GM19240 (cell line): Measurements from ENCODE around the gene CD300C.
"Not testable (repeated sequence)": the region's sequence is repeated elsewhere in the genome, so short reads cannot be mapped to it uniquely, and the experiment has no call there.

Source experiments
- DNase-seq: peaks from one replicate; pipeline ENCODE4 v3.0.0; 2011; ENCODE audit warnings: low spot score; ENCODE audit not compliant: insufficient read length

CD300C gene

DNA sequence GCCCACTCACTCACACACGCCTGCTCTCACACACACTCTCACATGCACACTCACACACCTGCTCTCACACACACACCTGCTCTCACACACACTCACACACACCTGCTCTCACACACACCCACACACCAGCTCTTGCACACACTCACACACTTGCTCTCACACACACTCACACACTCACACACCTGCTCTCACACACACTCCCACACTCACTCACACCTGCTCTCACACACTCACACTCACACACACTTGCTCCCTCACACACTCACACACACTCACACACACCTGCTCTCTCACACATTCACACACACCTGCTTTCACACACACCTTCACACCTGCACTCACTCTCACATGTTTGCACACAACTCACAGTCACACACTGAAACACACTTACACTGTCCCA lies 17.4 kb upstream of the CD300C start:
- no peak for DNase-seq

- no peak for DNase-seq
These were observed 15.7 kb upstream of the CD300C start for GRCh38 chr17:74561586-74561985.

GRCh38 chr17:74558882-74559519 lies 13.1 kb upstream of the CD300C start:
- DNase-seq = no peak

DNA sequence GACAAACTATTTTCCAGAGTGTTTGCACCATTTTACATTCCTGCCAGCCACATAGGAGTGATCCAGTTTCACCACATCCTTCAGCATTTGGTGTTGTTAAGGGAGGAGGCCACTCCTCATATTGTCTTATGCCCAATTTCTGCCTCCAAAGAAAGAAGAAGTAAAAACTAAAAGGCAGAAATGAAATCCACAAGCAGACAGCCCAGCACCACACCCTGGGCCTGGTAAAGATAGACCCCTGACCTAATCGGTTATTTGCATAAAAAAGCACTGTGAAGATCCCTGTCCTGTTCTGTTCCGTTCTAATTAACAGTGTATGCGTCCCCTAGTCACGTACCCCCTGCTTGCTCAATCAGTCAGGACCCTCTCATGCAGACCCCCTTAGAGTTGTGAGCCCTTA lies 12.5 kb upstream of the CD300C start:
- not testable (repeated sequence) for DNase-seq

GRCh38 chr17:74555427-74555940 lies 9.6 kb upstream of the CD300C start:
- no peak for DNase-seq

DNA sequence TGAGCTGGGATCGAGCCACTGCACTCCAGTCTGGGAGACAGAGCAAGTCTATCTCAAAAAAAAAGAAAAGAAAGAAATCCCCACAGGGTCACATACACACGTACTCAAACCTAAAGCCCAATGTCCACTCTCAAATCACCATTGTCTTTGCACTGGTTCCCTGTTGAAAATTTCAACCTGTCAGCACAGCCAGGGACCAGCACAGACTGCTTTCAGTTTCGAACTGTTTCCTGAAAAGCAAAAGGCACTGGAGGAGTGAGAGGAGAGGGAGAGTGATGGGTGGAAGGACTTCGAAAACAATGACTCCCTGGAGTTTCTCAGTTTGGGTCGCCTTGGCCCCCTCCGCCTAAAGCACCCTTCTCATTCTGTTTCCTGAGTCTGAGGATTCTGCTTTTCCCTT lies 9.0 kb upstream of the CD300C start:
- no peak for DNase-seq

DNA sequence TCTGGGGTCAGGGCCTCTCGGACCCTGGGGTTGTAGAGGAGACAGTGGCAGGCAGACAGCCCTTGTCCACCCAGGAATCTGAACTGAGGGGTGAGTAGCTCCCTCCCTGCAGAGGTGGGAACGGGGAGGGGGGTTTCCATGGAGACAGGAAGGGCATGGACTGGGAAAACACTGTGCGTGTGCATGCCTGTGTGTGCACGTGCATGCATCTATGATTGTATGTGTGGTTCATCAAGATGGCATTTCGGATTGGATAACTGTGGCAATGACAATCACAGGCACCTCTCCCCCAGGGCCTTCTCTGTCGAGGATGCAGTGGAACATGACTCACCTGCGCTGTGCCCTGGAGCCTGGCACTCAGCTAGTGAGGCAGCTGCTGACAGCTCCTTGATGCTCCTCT lies 6.1 kb upstream of the CD300C start:
- no peak for DNase-seq

GRCh38 chr17:74550602-74551001 lies 4.7 kb upstream of the CD300C start:
- DNase-seq = no peak

- DNase-seq = no peak
These were observed 3.4 kb upstream of the CD300C start for GRCh38 chr17:74549343-74549742.

GRCh38 chr17:74547736-74548135 lies 1.8 kb upstream of the CD300C start:
- DNase-seq = no peak

GRCh38 chr17:74547264-74547663 lies 1.3 kb upstream of the CD300C start:
- no peak for DNase-seq

GRCh38 chr17:74546586-74546985 lies 671 bp upstream of the CD300C start:
- no peak for DNase-seq

DNA sequence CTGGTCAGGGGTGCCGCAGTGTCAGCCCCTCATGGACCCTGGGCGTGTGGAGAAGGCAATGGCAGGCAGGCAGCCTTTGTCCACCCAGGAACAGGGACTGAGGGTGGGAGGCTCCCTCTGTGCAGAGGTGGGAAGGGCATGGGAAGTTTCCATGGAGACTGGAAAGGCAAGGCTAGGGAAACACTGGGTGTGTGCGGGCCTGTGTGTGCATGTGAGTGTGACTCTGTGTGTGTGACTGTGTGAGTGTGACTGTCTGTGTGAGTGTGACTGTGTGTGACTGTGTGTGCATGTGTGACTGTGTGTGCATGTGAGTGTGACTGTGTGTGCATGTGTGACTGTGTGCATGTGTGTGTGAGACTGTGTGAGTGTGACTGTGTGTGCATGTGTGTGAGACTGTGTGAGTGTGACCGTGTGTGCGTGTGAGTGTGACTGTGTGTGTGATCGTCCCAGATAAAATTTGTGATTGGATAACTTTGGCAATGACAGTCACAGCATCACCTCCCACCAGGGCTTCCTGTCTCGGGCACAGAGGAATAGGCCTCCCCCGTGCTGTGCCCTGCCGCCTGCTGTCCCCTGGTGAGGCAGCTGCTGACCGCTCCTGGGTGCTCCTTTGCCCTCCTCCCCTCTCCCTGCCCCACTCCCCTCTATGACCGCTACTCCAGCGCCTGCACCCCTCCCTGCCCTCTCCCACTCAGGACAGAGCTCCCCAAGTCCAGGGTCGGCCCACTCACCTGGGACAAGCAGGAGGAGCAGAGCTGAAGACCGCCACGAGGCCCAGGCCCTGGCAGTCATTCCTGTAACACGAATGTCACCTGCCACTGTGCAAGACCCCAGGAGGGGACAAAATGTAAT lies 698 bp downstream of the CD300C start:
- DNase-seq = no peak

DNA sequence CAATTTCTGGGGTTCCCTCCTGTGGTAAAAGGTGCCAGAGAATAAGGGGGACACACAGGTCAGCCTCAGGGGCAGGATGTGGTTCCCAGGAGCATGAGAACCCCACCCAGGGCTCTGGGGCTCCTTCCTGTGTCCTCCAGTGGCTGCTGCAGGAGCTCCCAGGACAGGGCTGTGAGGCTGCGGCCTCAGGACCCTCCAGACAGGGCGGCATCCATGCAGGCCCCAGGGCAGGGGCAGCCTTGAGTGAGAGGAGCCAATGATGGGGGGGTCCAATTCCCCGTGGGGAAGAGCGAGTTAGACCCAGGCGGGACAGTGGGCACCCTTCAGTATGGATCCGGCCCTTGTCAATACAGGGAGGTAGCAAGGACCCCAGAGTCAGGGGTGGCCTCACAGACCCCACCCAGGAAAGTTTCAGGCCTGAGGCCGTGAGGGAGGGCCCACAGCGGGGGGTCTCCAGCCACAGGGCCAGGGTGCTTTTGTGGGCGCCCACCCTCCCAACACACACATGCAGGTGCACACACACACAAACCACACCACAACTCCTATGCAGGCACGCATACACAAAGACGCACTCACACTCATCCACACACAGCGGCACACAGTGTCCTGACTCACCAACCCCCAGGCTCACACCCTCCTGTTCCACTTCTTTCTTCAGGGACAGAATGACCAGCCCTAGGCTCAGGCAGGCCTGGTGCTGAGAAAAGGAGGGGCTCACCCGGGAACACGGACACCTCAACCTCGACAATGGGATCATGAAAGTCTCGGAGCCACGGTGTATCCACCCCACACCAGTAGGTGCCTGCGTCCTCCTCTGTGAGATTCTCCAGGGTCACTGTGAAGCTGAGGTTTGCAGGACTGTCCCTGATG lies 1.8 kb downstream of the CD300C start:
- DNase-seq = no peak

DNA sequence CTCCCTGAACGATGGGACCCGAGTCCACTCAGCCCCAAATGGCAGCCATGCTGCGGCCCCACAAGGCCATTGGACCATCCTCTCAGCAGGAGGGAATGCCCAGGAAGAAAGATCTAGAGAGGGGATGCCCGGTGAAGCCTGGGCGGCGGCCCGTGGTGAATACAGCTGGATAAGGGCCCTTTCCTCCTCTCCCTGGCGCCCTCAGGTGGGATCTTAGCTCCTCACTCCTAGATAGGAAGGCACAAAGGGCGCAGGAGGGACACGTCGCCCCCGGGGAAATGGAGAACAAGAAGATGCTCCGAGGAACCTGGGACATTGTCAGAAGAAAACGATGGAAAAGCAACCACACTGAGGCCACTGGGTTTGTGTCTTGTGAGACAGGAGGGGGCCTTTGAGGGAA lies 2.5 kb downstream of the CD300C start:
- DNase-seq = no peak

DNA sequence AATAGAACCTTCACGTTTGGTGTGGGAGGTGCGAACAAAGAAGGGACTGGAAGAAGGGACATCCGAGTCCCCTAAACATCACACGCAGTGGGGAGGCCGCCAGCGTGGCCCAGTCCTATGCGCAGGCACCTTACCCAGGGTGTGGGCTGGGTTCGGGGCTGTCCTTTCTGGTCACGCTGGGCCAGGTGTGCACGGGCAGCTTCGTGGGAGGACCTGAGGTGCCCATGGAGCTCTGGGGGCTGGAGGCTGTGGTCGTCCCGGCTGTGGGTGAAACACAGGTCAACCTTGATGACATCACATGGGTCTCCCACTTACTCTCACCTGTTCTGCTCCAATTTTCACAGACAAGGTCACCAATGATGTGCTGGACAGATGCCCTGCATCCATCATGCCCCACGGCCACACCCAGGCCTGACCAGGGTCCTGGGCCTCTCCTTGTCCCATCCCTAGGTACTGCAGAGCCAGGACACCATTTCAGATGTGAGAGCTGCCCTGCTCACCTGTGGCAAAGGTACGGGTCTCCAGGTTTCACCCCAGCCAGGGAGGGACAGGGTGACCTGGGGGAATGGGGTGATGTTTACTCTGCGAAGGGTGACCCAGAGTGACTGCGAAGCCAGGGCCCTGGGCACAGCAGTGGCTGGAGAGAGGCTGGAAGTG lies 3.1 kb downstream of the CD300C start:
- DNase-seq = no peak

- no peak for DNase-seq
These were observed 3.7 kb downstream of the CD300C start for GRCh38 chr17:74542166-74542565.

DNA sequence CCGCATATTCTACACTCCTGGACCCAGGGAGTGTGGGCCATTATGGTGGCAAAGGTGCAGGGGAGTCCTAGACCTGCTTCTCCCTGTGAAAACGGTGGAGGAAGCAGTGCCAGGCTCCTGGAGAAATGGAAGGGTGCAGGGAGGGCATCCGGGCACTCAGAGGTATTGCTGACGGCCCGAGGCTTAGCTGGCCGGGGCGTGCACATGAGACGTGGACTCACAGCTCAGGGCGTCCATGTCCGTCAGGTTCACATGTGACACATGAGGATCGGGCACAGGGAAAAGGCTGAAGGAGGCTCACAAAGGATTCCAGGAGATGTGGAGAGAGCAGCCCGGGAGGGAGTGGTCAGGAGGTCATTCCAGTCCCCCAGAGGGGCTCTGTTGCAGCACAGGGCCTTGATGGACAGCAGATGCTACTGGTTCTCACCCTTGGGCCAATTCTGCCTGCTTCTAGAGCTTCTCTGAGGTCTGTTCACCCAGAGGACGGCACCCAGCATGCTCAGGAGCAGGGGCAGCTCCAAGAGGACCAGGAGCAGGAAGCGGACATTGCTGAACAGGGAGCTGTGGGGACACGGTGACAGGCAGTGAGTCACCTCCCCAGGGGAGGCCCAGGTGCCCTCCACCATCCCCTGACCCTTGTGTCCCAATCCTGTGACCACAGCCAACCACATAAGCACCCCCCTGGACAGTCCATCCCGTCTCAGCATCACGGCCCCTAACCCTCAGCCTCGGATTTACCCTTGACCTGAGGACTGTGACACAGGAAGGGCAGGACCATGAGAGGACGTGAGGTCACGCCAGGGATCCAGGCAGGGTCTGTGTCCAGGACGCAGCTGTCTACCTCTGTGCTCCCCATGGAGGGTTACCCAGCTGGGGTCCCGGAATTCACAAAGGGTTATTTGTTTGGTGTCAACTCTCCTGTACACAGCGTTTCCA lies 4.5 kb downstream of the CD300C start:
- no peak for DNase-seq

DNA sequence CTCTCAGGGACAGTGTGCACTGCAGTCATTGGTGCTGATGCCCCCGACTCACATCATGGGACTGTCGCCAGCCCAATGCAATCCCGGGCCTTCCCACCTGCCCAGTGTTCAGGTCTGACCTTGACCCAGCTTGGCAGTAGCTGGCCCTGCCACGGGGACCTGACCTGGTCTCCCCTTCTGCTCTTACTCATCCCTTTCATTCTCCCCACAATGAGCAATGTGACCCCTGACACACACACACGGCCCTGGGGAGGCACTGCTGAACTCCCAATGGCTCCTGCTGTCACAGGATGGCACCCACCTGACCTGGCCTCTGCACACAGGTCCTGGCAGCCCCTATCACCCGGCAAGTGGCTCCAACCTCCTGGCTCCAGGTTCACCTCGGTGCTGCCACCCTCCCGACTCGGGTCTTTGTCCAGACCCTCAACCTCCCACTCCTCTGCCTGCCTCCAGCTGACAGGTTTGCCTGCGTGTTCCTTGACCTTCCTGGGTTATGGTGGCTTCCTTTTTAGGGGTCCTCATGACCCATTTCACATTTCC lies 6.6 kb downstream of the CD300C start:
- DNase-seq = no peak

- no peak for DNase-seq
These were observed 9.0 kb downstream of the CD300C start for GRCh38 chr17:74536890-74537289.
